Mesodermal cell (in vitro differentiated cells): ENCODE results near the gene PLCH2.

Experiments
- H3K27ac ChIP-seq: 2 replicates; pipeline ENCODE4 v1.7.0; 2013; ENCODE audit warnings: mild to moderate bottlenecking, low read depth, low read length, moderate library complexity; ENCODE audit not compliant: severe bottlenecking
- H3K36me3 ChIP-seq: 2 replicates; pipeline ENCODE4 v1.7.1; 2013; ENCODE audit warnings: mild to moderate bottlenecking, low read length, moderate library complexity; ENCODE audit not compliant: control insufficient read depth, insufficient read depth
- H3K4me1 ChIP-seq: one replicate; pipeline ENCODE4 v1.7.1; 2013; ENCODE audit warnings: mild to moderate bottlenecking, low read length; ENCODE audit not compliant: insufficient read depth, control insufficient read depth, poor library complexity, severe bottlenecking
- H3K4me3 ChIP-seq: 2 replicates; pipeline ENCODE4 v1.7.0; 2013; ENCODE audit warnings: low read length, control low read depth, mild to moderate bottlenecking; ENCODE audit not compliant: insufficient read depth, poor library complexity, severe bottlenecking; ENCODE audit errors: extremely low read depth
- H3K9me3 ChIP-seq: 2 replicates; pipeline ENCODE4 v1.7.1; 2013; ENCODE audit warnings: mild to moderate bottlenecking, low read length, moderate library complexity; ENCODE audit not compliant: control insufficient read depth
- WGBS, 2 experiments: methylation state at CpG; one replicate each; pipeline ENCODE4 v1.1.5; 2013; ENCODE audit warnings: missing lambda C conversion rate in 2 of 2; ENCODE audit not compliant: insufficient coverage in 2 of 2; 5-methylcytosine and 5-hydroxymethylcytosine counted together

Gene PLCH2

DNA sequence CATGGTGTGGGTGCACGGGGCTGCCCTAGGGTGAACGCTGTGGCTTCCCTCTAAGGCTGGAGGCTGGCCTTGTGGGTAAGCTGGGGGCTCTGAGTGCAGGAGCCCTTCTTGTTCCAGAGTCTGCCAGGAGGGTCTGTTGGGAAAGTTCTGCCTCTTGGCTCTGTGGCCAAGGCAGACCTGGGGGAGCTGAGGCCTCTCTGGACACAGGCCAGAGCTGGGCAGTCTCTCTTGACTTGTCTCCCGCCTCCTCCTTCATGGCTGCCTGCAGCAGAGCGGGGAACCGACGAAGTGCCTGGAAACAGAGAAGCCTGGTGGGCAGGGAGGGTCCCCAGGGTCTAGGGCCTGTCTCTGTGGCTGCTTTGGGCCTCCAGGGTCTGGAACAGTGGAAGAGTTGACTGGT is 33.4 kb upstream of the PLCH2 start:
- Histone ChIP-seq H3K27ac (no peak overlapping the region), H3K9me3 (no peaks in the 10 kb centered on the region), H3K36me3 (no peaks in the 10 kb centered on the region), H3K4me3 (no peak overlapping the region), H3K4me1 (peaks cover 22% of the 10 kb centered on the region)
- WGBS, 2 experiments: 90 to 96% methylated on average over 5 to 6 of the region's 6 CpGs

DNA sequence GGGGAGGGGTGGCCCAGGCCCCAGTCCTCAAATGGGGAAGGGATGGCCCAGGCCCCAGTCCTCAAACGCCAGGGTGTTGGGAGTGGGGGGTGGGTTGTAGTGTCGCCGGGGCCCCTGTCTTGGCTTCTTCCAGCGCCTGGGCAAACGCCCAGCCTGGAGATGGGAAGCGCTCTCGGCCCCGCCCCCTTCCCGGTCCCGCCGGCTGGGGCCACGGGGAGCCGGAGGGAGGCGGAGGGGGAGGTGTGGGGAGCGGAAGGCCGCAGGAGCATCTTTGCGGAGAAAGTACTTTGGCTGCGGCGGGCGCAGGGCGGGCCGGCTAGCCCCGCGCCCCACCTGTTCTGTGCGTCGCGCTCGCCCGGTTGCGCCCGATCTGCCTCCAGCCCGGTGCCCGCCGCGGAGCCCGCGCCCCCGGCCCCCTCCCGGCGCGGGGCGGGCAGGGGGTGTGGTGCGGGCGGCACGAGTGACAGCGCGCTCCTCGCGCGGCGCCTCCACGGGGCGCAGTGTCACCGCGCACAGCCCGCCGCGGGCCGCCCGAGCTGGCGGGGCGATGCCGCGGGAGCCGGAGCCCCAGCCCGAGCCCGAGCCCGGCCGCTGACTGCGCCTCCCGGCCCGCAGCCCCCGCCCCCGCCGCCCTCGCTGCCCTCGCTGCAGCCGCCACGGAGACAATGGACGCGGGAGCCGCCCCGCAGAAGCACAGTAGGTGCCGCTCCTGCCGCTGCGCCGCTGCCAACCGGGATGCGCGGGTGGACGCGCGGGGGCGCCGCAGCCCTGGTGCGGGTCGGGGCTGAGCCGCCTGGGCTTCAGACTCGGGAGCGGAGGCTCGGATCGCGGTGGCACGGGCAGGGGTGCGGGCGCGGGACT is 32.6 kb upstream of the PLCH2 start:
- Histone ChIP-seq H3K9me3 (no peaks in the 10 kb centered on the region), H3K27ac (no peak overlapping the region), H3K4me3 (peak overlapping the region; percentile 25), H3K4me1 (peaks cover 30% of the 10 kb centered on the region), H3K36me3 (no peaks in the 10 kb centered on the region)
- WGBS, 2 experiments: 2% methylated on average over 47 to 78 of the region's 107 CpGs

DNA sequence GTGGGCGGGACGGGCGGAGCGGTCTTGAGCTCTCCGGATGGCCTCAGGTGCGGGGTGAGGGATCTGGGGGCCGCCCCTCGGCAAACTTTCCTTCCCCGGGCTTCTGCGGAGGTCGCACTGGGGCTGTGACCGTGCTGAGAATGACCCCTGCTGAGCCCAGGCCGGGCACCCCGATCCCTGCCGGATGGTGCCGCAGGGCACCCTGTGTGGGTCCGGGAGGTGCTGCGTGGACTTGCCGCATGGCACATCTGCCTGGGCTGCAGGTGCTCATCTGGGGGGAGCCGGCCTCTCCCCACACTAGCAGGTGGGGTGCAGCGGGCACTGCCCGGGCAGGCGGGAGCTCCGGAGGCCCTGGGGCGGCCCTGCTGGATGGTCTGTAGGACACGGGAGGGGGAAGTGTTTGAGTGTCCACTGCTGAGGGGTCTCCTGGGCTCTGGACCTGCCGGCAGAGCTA is 31.9 kb upstream of the PLCH2 start:
- Histone ChIP-seq H3K9me3 (no peaks in the 10 kb centered on the region), H3K4me1 (peaks cover 35% of the 10 kb centered on the region), H3K4me3 (peak overlapping the region; percentile 25), H3K27ac (no peak overlapping the region), H3K36me3 (no peaks in the 10 kb centered on the region)
- WGBS, 2 experiments: 31 to 34% methylated on average over 21 to 23 of the region's 27 CpGs

GRCh38 chr1:2445162-2445822 is 30.8 kb upstream of the PLCH2 start:
- Histone ChIP-seq H3K9me3 (no peaks in the 10 kb centered on the region), H3K27ac (no peak overlapping the region), H3K4me3 (no peak overlapping the region), H3K4me1 (peaks cover 43% of the 10 kb centered on the region), H3K36me3 (no peaks in the 10 kb centered on the region)
- WGBS, 2 experiments: 87 to 90% methylated on average over 13 to 15 of the region's 16 CpGs

DNA sequence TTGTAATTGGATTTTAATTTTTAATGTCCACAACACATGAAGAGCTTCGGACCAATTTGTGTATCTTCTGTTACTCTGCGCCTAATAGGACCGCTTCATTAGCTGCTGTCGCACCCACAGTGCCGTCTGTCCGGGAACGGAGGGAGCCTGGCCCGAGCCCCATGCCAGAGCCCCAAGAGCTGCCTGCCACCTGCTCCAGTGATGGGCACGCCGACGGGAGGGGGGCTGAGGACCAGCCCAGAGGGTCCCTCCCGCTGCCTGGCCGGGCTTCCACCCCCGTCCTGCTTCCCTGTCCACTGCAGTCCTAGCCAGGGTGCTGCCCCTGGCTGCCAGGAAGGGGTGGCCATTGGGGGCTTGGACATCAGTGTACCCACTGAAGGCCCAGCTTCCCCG is 30.3 kb upstream of the PLCH2 start:
- Histone ChIP-seq H3K36me3 (no peaks in the 10 kb centered on the region), H3K4me1 (peaks cover 45% of the 10 kb centered on the region), H3K4me3 (no peak overlapping the region), H3K27ac (no peak overlapping the region), H3K9me3 (no peaks in the 10 kb centered on the region)
- WGBS, 2 experiments: 81 to 87% methylated on average over 15 of the region's 15 CpGs

DNA sequence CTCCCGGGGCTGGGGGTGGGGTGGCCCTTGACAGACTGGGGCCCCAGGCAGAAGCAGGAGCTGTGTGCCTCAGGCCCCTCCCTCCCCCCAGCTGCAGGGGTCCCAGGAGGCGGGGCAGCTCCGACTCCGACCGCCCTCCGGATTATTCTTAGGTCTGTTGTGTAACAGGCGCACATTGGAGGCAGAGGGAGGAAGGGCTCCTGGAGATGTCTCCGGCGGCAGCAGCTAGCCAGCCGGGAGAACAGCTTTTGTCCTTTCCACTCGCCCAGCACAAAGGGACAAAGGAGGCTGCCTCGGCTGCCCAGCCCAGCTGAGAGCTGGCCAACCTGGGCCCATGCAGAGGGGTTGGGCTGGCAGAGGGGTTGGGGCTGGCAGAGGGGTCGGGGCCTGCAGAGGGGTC is 29.7 kb upstream of the PLCH2 start:
- WGBS, 2 experiments: 16 to 39% methylated on average over 5 to 9 of the region's 13 CpGs
- Histone ChIP-seq H3K9me3 (no peaks in the 10 kb centered on the region), H3K27ac (peak overlapping the region; percentile 41), H3K4me1 (peaks cover 51% of the 10 kb centered on the region), H3K4me3 (no peak overlapping the region), H3K36me3 (no peaks in the 10 kb centered on the region)

DNA sequence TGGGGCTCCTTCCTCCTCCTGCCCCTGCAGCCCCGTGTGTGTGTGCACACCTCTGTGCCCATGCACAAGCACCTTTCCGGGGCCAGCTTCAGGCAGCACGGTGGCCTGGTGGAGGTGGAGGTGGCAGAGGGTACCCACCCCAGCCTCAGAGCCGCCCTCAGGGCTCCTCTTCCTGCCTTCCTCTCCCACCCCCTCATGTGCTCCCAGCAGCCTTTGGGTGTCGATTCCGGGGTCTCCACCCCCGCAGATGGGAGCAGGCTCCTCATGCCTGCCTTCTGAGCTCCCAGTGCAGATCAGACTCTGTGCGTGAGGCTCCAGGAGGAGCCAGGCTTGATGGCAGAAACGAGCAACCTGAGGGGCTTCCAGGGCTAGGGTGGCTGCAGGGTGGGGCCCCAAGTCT is 29.2 kb upstream of the PLCH2 start:
- no peaks in the 10 kb centered on the region for H3K36me3 ChIP-seq
- peaks cover 53% of the 10 kb centered on the region for H3K4me1 ChIP-seq
- no peak overlapping the region for H3K4me3 ChIP-seq
- peak overlapping the region; percentile 41 for H3K27ac ChIP-seq
- H3K9me3 ChIP-seq: no peaks in the 10 kb centered on the region
- 75% methylated on average over 5 of the region's 9 CpGs for WGBS, 2 experiments

- no peaks in the 10 kb centered on the region for H3K9me3 ChIP-seq
- WGBS, 2 experiments: 62 to 66% methylated on average over 17 to 21 of the region's 23 CpGs
- no peaks in the 10 kb centered on the region for H3K36me3 ChIP-seq
- no peak overlapping the region for H3K27ac ChIP-seq
- H3K4me3 ChIP-seq: no peak overlapping the region
- peaks cover 59% of the 10 kb centered on the region for H3K4me1 ChIP-seq
Observed at GRCh38 chr1:2447276-2448097, 28.6 kb upstream of the PLCH2 start.

DNA sequence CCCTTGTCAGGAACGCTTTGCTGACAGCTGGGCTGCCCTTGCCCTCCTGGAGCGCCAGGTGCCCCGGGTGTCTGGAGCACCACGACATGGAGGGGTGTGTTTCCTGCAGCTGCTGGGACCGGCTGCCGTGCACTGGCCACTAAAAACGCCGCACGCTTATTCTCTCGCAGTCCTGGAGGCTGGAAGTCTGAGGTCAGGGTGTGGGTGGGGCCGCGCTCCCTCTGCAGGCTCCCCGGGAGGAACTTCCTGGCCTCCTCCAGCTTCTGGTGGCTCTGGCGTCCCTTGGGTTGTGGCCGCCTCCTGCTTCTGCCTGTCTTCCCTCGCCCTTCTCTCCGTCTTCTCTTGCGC is 28.0 kb upstream of the PLCH2 start:
- no peak overlapping the region for H3K27ac ChIP-seq
- WGBS, 2 experiments: 65 to 76% methylated on average over 17 to 18 of the region's 18 CpGs
- peaks cover 65% of the 10 kb centered on the region for H3K4me1 ChIP-seq
- H3K9me3 ChIP-seq: no peaks in the 10 kb centered on the region
- no peak overlapping the region for H3K4me3 ChIP-seq
- no peaks in the 10 kb centered on the region for H3K36me3 ChIP-seq

DNA sequence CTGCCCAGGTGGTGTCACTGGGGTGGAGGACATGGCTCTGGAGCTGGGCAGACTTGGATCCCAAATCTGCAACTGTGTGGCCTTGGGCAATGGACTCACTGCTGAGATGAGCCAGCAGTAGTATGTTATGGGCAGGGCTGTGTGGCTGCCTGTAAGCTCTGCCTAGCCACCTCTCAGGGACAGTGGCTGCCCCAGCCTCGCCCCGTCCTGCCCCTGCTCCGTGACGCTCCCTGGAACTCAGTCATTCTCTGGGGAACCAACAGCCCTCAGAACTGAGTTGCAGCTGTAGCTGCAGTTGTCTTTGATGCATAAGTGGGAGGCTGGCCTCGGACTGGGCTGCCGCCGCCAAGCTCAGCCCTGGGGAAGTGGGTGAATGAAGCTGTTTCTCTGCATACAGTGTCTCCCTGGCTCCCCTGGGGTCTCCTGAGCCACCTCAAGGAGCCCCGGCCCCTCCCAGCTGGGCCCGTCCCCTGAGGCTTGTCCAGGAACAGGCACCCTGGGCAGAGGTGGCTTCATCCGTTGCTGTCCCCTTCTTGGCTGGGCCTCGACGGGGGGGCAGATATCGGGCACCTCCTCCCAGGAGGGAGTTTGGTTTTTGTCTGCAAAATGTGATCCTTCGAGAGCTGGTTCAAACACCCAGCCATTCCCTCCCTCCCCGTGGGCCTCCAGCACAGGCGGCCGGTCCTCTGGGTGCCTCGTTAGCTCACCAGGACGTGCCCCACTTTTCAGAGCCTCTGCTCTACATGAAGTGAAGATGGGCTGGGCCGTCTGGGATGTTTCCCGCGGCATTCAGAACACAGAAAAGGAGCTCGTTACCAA is 26.2 kb upstream of the PLCH2 start:
- peaks cover 71% of the 10 kb centered on the region for H3K4me1 ChIP-seq
- no peak overlapping the region for H3K27ac ChIP-seq

More for the DNA sequence above, 26.2 kb upstream of the PLCH2 start:
- Histone ChIP-seq H3K36me3 (no peaks in the 10 kb centered on the region), H3K9me3 (no peaks in the 10 kb centered on the region), H3K4me3 (no peak overlapping the region)
- WGBS, 2 experiments: 87 to 89% methylated on average over 11 to 21 of the region's 23 CpGs
